T-helper 1 cell treated with Interleukin-12 subunit alpha and Interleukin-12 subunit beta and Interleukin-4 antibody, amounts not matched to agents 30 μg/mL and 1 μg/mL, for 36 hours (primary cell): ENCODE data around the gene UNKL.

ENCODE experiments used
- H3K27ac Mint-ChIP-seq: one replicate; pipeline ENCODE4 v1.8.0; 2021; ENCODE audit warnings: mild to moderate bottlenecking, mixed read lengths
- H3K27me3 Mint-ChIP-seq: one replicate; pipeline ENCODE4 v1.8.0; 2021; ENCODE audit warnings: low read depth, mixed read lengths
- H3K36me3 Mint-ChIP-seq: one replicate; pipeline ENCODE4 v1.8.0; 2021; ENCODE audit warnings: low read depth, mixed read lengths
- H3K4me1 Mint-ChIP-seq: one replicate; pipeline ENCODE4 v1.8.0; 2021; ENCODE audit warnings: low read depth, mixed read lengths
- H3K4me3 Mint-ChIP-seq: one replicate; pipeline ENCODE4 v1.8.0; 2021; ENCODE audit warnings: mild to moderate bottlenecking, moderate library complexity, mixed read lengths
- H3K9me3 Mint-ChIP-seq: one replicate; pipeline ENCODE4 v1.8.0; 2021; ENCODE audit warnings: mixed read lengths

Gene UNKL

GRCh38 chr16:1351582-1352362, 62.7 kb downstream of the UNKL start, which contains the start of the genes GNPTG and TSR3:
Gene GNPTG, plus strand, starts transcription at chr16:1351931. Its CDS starts 35 bp downstream, at chr16:1351966.
Gene TSR3, minus strand, starts transcription at chr16:1351878. Its CDS starts 74 bp downstream, at chr16:1351804.
- peaks cover 12% of the 10 kb centered on the region for H3K4me1 Mint-ChIP-seq
- H3K27me3 Mint-ChIP-seq = no peaks in the 10 kb centered on the region
- peak within 1 kb of the TSS; percentile 89 for H3K4me3 Mint-ChIP-seq
- H3K9me3 Mint-ChIP-seq = no peaks in the 10 kb centered on the region
- peak within 1 kb of the TSS; percentile 90 for H3K27ac Mint-ChIP-seq
- H3K36me3 Mint-ChIP-seq = no peaks in the 10 kb centered on the region

GRCh38 chr16:1351215-1351581, 63.3 kb downstream of the UNKL start:
- Mint-ChIP-seq H3K4me1 (peaks cover 12% of the 10 kb centered on the region), H3K9me3 (no peaks in the 10 kb centered on the region), H3K27ac (peak overlapping the region; percentile 63), H3K4me3 (peak overlapping the region; percentile 82), H3K27me3 (no peaks in the 10 kb centered on the region), H3K36me3 (no peaks in the 10 kb centered on the region)

GRCh38 chr16:1350691-1351090, 63.8 kb downstream of the UNKL start:
- no peaks in the 10 kb centered on the region for H3K9me3 Mint-ChIP-seq
- H3K4me1 Mint-ChIP-seq = peaks cover 12% of the 10 kb centered on the region
- H3K36me3 Mint-ChIP-seq = no peaks in the 10 kb centered on the region
- H3K27me3 Mint-ChIP-seq = no peaks in the 10 kb centered on the region
- no peak overlapping the region for H3K27ac Mint-ChIP-seq
- peak overlapping the region; percentile 82 for H3K4me3 Mint-ChIP-seq

GRCh38 chr16:1349951-1350350, 64.6 kb downstream of the UNKL start:
- Mint-ChIP-seq H3K4me1 (peaks cover 12% of the 10 kb centered on the region), H3K27ac (no peak overlapping the region), H3K9me3 (no peaks in the 10 kb centered on the region), H3K27me3 (no peaks in the 10 kb centered on the region), H3K36me3 (no peaks in the 10 kb centered on the region), H3K4me3 (peak overlapping the region; percentile 82)

- peaks cover 12% of the 10 kb centered on the region for H3K4me1 Mint-ChIP-seq
Observed at GRCh38 chr16:1349351-1349750, 65.2 kb downstream of the UNKL start.

GRCh38 chr16:1348926-1349325, 65.6 kb downstream of the UNKL start:
- no peaks in the 10 kb centered on the region for H3K36me3 Mint-ChIP-seq

More at GRCh38 chr16:1349351-1349750, 65.2 kb downstream of the UNKL start:
- no peaks in the 10 kb centered on the region for H3K36me3 Mint-ChIP-seq
- H3K4me3 Mint-ChIP-seq = no peak overlapping the region
- no peaks in the 10 kb centered on the region for H3K9me3 Mint-ChIP-seq
- no peaks in the 10 kb centered on the region for H3K27me3 Mint-ChIP-seq
- no peak overlapping the region for H3K27ac Mint-ChIP-seq

GRCh38 chr16:1348441-1348840, 66.1 kb downstream of the UNKL start:
- Mint-ChIP-seq H3K27ac (no peak overlapping the region), H3K4me3 (no peak overlapping the region), H3K9me3 (no peaks in the 10 kb centered on the region), H3K36me3 (no peaks in the 10 kb centered on the region), H3K4me1 (peaks cover 13% of the 10 kb centered on the region), H3K27me3 (no peaks in the 10 kb centered on the region)

More at GRCh38 chr16:1348926-1349325, 65.6 kb downstream of the UNKL start:
- Mint-ChIP-seq H3K27me3 (no peaks in the 10 kb centered on the region), H3K27ac (no peak overlapping the region), H3K4me3 (no peak overlapping the region), H3K9me3 (no peaks in the 10 kb centered on the region), H3K4me1 (peaks cover 12% of the 10 kb centered on the region)

GRCh38 chr16:1347962-1348361, 66.5 kb downstream of the UNKL start:
- Mint-ChIP-seq H3K36me3 (no peaks in the 10 kb centered on the region), H3K27ac (no peak overlapping the region), H3K9me3 (no peaks in the 10 kb centered on the region), H3K4me1 (peaks cover 14% of the 10 kb centered on the region), H3K27me3 (no peaks in the 10 kb centered on the region), H3K4me3 (no peak overlapping the region)

GRCh38 chr16:1347286-1347855, 67.1 kb downstream of the UNKL start:
- H3K4me3 Mint-ChIP-seq = no peak overlapping the region
- H3K9me3 Mint-ChIP-seq = no peaks in the 10 kb centered on the region
- H3K4me1 Mint-ChIP-seq = peaks cover 15% of the 10 kb centered on the region
- H3K27me3 Mint-ChIP-seq = no peaks in the 10 kb centered on the region
- no peak overlapping the region for H3K27ac Mint-ChIP-seq
- H3K36me3 Mint-ChIP-seq = no peaks in the 10 kb centered on the region

GRCh38 chr16:1346422-1347285, 67.8 kb downstream of the UNKL start:
- Mint-ChIP-seq H3K4me1 (peaks cover 15% of the 10 kb centered on the region), H3K27me3 (no peaks in the 10 kb centered on the region), H3K36me3 (no peaks in the 10 kb centered on the region), H3K4me3 (no peak overlapping the region), H3K9me3 (no peaks in the 10 kb centered on the region), H3K27ac (no peak overlapping the region)

- Mint-ChIP-seq H3K36me3 (no peaks in the 10 kb centered on the region), H3K27me3 (no peaks in the 10 kb centered on the region), H3K27ac (no peak overlapping the region), H3K4me3 (no peak overlapping the region), H3K9me3 (no peaks in the 10 kb centered on the region), H3K4me1 (peaks cover 13% of the 10 kb centered on the region)
Observed at GRCh38 chr16:1345651-1346421, 68.7 kb downstream of the UNKL start.

- Mint-ChIP-seq H3K9me3 (no peaks in the 10 kb centered on the region), H3K4me1 (peaks cover 10% of the 10 kb centered on the region), H3K36me3 (no peaks in the 10 kb centered on the region), H3K27ac (no peak overlapping the region), H3K27me3 (no peaks in the 10 kb centered on the region), H3K4me3 (no peak overlapping the region)
Observed at GRCh38 chr16:1345087-1345486, 69.4 kb downstream of the UNKL start.

GRCh38 chr16:1344499-1344898, 70.0 kb downstream of the UNKL start:
- no peaks in the 10 kb centered on the region for H3K27me3 Mint-ChIP-seq
- no peaks in the 10 kb centered on the region for H3K36me3 Mint-ChIP-seq
- H3K27ac Mint-ChIP-seq = no peak overlapping the region
- H3K4me1 Mint-ChIP-seq = peaks cover 10% of the 10 kb centered on the region
- H3K9me3 Mint-ChIP-seq = no peaks in the 10 kb centered on the region
- no peak overlapping the region for H3K4me3 Mint-ChIP-seq
